Epidermal melanocyte (primary cell): ENCODE data around the gene TMEM178B.
"Not testable (repeated sequence)": the region's sequence is repeated elsewhere in the genome, so short reads cannot be mapped to it uniquely, and the experiment has no call there.

Experiments
- DNase-seq: peaks from one replicate; pipeline ENCODE4 v3.0.0; 2011; ENCODE audit warnings: low spot score; ENCODE audit not compliant: insufficient read length

TMEM178B gene

GRCh38 chr7:141181812-141182211 is 107.9 kb downstream of the TMEM178B start:
- DNase-seq: no peak

GRCh38 chr7:141184532-141185190 is 110.8 kb downstream of the TMEM178B start:
- no peak for DNase-seq

GRCh38 chr7:141185369-141185967 is 111.6 kb downstream of the TMEM178B start:
- no peak for DNase-seq

GRCh38 chr7:141189231-141189630 is 115.4 kb downstream of the TMEM178B start:
- no peak for DNase-seq

- no peak for DNase-seq
Observed at GRCh38 chr7:141190495-141190894, 116.6 kb downstream of the TMEM178B start.

GRCh38 chr7:141191277-141191676 is 117.4 kb downstream of the TMEM178B start:
- DNase-seq: no peak

- DNase-seq: no peak
Observed at GRCh38 chr7:141193066-141193465, 119.2 kb downstream of the TMEM178B start.

- not testable (repeated sequence) for DNase-seq
Observed at GRCh38 chr7:141195722-141196121, 121.9 kb downstream of the TMEM178B start.

GRCh38 chr7:141198194-141198958 is 124.5 kb downstream of the TMEM178B start:
- no peak for DNase-seq

- no peak for DNase-seq
Observed at GRCh38 chr7:141200191-141201108, 126.6 kb downstream of the TMEM178B start.

- DNase-seq: no peak
Observed at GRCh38 chr7:141201145-141201885, 127.5 kb downstream of the TMEM178B start.

- no peak for DNase-seq
Observed at GRCh38 chr7:141202535-141202934, 128.7 kb downstream of the TMEM178B start.

- DNase-seq: no peak
Observed at GRCh38 chr7:141203177-141203576, 129.3 kb downstream of the TMEM178B start.

GRCh38 chr7:141203586-141203985 is 129.7 kb downstream of the TMEM178B start:
- no peak for DNase-seq

- DNase-seq: no peak
Observed at GRCh38 chr7:141207661-141208060, 133.8 kb downstream of the TMEM178B start.

- DNase-seq: no peak
Observed at GRCh38 chr7:141208539-141208938, 134.7 kb downstream of the TMEM178B start.

- DNase-seq: no peak
Observed at GRCh38 chr7:141209454-141209853, 135.6 kb downstream of the TMEM178B start.

GRCh38 chr7:141210862-141211261 is 137.0 kb downstream of the TMEM178B start:
- no peak for DNase-seq

GRCh38 chr7:141213226-141213625 is 139.4 kb downstream of the TMEM178B start:
- no peak for DNase-seq

- no peak for DNase-seq
Observed at GRCh38 chr7:141217938-141218337, 144.1 kb downstream of the TMEM178B start.

- DNase-seq: no peak
Observed at GRCh38 chr7:141218941-141219340, 145.1 kb downstream of the TMEM178B start.
